ENCODE data around the gene TMSB10. TPM values are rescaled to one million over a fixed set of nuclear protein-coding genes. Genes with fewer than 3 reads are reported as not detected.

TMSB10 gene
- total and polyA plus RNA-seq, 2 donors (not counting 1 experiment from before 2014, with no cell fraction given), result 885 to 5,410 TPM

DNA sequence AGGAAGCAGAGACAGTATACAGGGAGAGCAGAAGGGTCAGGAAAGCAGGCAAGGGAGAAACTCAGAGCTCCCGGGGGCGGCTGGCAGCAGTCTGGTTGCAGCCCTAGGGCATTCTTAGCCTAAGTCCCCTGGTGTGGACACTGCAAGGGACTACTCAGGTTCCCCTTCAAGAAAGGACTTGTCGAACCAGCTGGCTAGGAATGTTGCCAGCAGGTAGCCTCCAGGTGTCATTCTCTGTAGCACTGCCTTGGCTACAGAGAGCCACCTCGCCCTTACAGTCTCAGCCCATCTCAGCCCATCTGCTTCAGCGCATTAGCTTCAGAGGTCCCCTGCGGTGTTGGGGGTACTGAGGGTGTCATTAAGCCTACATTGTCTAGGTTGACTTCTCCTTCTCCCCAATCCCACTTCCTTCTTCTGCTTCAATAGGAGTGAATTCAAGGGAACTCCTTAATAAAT, 11.3 kb upstream of the TMSB10 start:
- Mint-ChIP-seq H3K27me3 (no peaks in the 10 kb centered on the region), H3K27ac (peak overlapping the region; percentile 85), H3K4me1 (peaks cover 49% of the 10 kb centered on the region), H3K4me3 (peak overlapping the region; percentile 20), H3K9me3 (ENCODE audit: insufficient read depth) (no peaks in the 10 kb centered on the region)
- Histone ChIP-seq H3K4me3 (ENCODE audit: control extremely low read depth in 1 of 5, extremely low read depth in 1 of 5, insufficient read depth in 1 of 5, low read depth in 2 of 5, low read length in 4 of 5) (peak overlapping the region in 3 of 5 experiments; percentile 0 to 46 (median 28)), H3K9me3 (ENCODE audit: control extremely low read depth in 1 of 3, control insufficient read depth in 2 of 3, insufficient read depth in 1 of 3, low read length in 2 of 3) (no peaks in the 10 kb centered on the region), H3K4me1 (ENCODE audit: control insufficient read depth in 2 of 2, insufficient read depth in 2 of 2, low read length in 2 of 2) (peaks cover 42% of the 10 kb centered on the region in 2 donors), H3K36me3 (replicated peaks in 1 of 2; ENCODE audit: control extremely low read depth in 1 of 2, control insufficient read depth in 1 of 2, extremely low read depth in 1 of 2, insufficient read depth in 2 of 2, low read length in 1 of 2) (no peaks in the 10 kb centered on the region), H3K4me2 (replicated peaks; ENCODE audit: low read depth, low read length, poor library complexity, severe bottlenecking) (peak overlapping the region; percentile 84), H3K27me3 (replicated peaks in 1 of 4; ENCODE audit: control extremely low read depth in 1 of 4, control insufficient read depth in 3 of 4, insufficient read depth in 4 of 4, low read length in 3 of 4) (no peaks in the 10 kb centered on the region), H4K20me1 (ENCODE audit: control insufficient read depth, insufficient read depth, low read length, poor library complexity, severe bottlenecking) (no peaks in the 10 kb centered on the region), H2AFZ (ENCODE audit: insufficient read depth, low read depth, low read length, poor library complexity, severe bottlenecking) (peak overlapping the region; percentile 86), H3K79me2 (ENCODE audit: control insufficient read depth, insufficient read depth, low read length) (peaks cover 12% of the 10 kb centered on the region), H3K27ac (ENCODE audit: low read length in 2 of 2) (peak overlapping the region; percentile 78 to 91), H3K9ac (ENCODE audit: low read length) (peak overlapping the region; percentile 62)
- intact Hi-C loops (cut with micrococcal nuclease), result loop anchor here (1.0 kb wide), 1 partner anchor 11 kb away; the partner anchor contains the start of gene TMSB10
- ATAC-seq (ENCODE audit: low read depth), result peak; percentile 28
- WGBS (ENCODE audit: insufficient coverage), result 60% methylated on average over 5 of the region's 6 CpGs
- CTCF ChIA-PET, result interaction anchor here (1.0 to 3.8 kb wide), 6 partner anchors 11 to 52 kb away, joined by 3 to 27 read pairs (median 16); partner anchors contain the start of genes TMSB10 and TRABD2A
- POLR2A ChIA-PET, result interaction anchor here (1.2 to 2.9 kb wide), 5 partner anchors 12 to 32 kb away, joined by 4 to 22 read pairs (median 5); partner anchors contain the start of gene TMSB10
- TF ChIP-seq EZH2 (IDR thresholded peaks at IDR 0.05; ENCODE audit: borderline replicate concordance, insufficient read depth, low read depth, low read length, poor library complexity, severe bottlenecking) (no peak), CTCF (IDR thresholded peaks at IDR 0.05) (no peak)
- DNase-seq, result peak; percentile 46

All from B cell (primary cell).